Transverse colon (tissue), 4 donors: ENCODE results near the gene DYNC2LI1. TPM values are rescaled to one million over a fixed set of nuclear protein-coding genes. Genes with fewer than 3 reads are reported as not detected.

ENCODE experiments used
- DNase-seq: peaks from one replicate; pipeline ENCODE4 v3.0.0-alpha.2; 2019
- H3K27ac ChIP-seq, 4 donors: fragments of 200-600 bp; sonication (generic); 2 replicates each; pipeline ENCODE4 v1.5.1; 2016 to 2018; ENCODE audit warnings: inconsistent platforms in 4 of 4
- H3K27me3 ChIP-seq: fragments of 200-600 bp; sonication (generic); 2 replicates; pipeline ENCODE4 v1.5.1; 2017; ENCODE audit warnings: inconsistent platforms
- H3K36me3 ChIP-seq, 4 donors: fragments of 200-600 bp; sonication (generic); 2 replicates each; pipeline ENCODE4 v1.5.1; 2017 to 2019; ENCODE audit warnings: inconsistent platforms in 4 of 4
- H3K4me1 ChIP-seq, 4 donors: fragments of 200-600 bp; sonication (generic); 2 replicates each; pipeline ENCODE4 v1.5.1; 2017 to 2020; ENCODE audit warnings: inconsistent platforms in 4 of 4
- H3K4me3 ChIP-seq, 4 donors: fragments of 200-600 bp; sonication (generic); 1 replicate in 1 of 4; 2 replicates in 3 of 4; pipeline versions ENCODE4 v1.5.1 to v1.6.1; 2017 to 2019; ENCODE audit warnings: inconsistent platforms in 4 of 4
- H3K9me3 ChIP-seq, 2 donors: fragments of 200-600 bp; sonication (generic); 2 replicates each; pipeline ENCODE4 v1.5.1; 2017 to 2019; ENCODE audit warnings: inconsistent platforms in 2 of 2
- CTCF ChIP-seq, 5 experiments: fragments of 200-600 bp in 3 of 5; fragments of 450-650 bp in 2 of 5; sonication (generic) in 3 of 5; IDR thresholded peaks; 1 replicate in 2 of 5; 2 replicates in 3 of 5; pipeline ENCODE4 v1.5.1; 2016 to 2017; ENCODE audit warnings: antibody characterized with exemption in 5 of 5, inconsistent platforms in 3 of 5, mild to moderate bottlenecking in 2 of 5, moderate library complexity in 1 of 5
- EP300 ChIP-seq: sonication (generic); formaldehyde crosslinking; IDR thresholded peaks from one replicate; pipeline ENCODE4 v1.6.1; 2017; ENCODE audit warnings: antibody characterized with exemption, low read depth
- POLR2A ChIP-seq: fragments of 450-650 bp; IDR thresholded peaks from one replicate; pipeline ENCODE4 v1.6.1; 2016; ENCODE audit warnings: antibody characterized with exemption, mild to moderate bottlenecking, moderate library complexity
- POLR2AphosphoS5 ChIP-seq, 3 donors: sonication (generic); formaldehyde crosslinking; IDR thresholded peaks; one replicate each; pipeline ENCODE4 v1.6.1; 2016; ENCODE audit warnings: antibody characterized with exemption in 3 of 3
- WGBS, 2 donors: methylation state at CpG; one replicate each; pipeline ENCODE4 v1.1.5; 2018; ENCODE audit warnings: low coverage in 1 of 2; 5-methylcytosine and 5-hydroxymethylcytosine counted together
- in situ Hi-C, 4 donors: fragments of 200-750 bp; cut with MboI; loops; one replicate each; pipeline versions ENCODE4 v1.15.0 to v1.15.1; 2017; ENCODE audit warnings: low sequenced_read_pairs in 3 of 4, low pct_ligation_motif_present in 1 of 4, low pct_unique_long_range_greater_than_20kb in 1 of 4
- intact Hi-C: fragments of 100-400 bp; cut with DNase I; formaldehyde crosslinking; loops from one replicate; pipeline ENCODE4 v1.15.1; 2023; ENCODE audit warnings: low total_unique reads
- total RNA-seq, 4 donors: library from RNA; depleted of rRNA; stranded (reverse); fragments of >200 nt; gene quantifications; one replicate each; pipeline ENCODE4 v1.1.0, GENCODE V29; 2016

The DYNC2LI1 gene
- total RNA-seq, 4 donors from 2014 or later, result 6.6 to 26.9 (median 20.2) TPM

GRCh38 chr2:43737097-43737854 lies 36.6 kb upstream of the DYNC2LI1 start:
- Histone ChIP-seq H3K4me1 (no peaks in the 10 kb centered on the region), H3K9me3 (no peaks in the 10 kb centered on the region), H3K36me3 (no peaks in the 10 kb centered on the region), H3K27me3 (no peaks in the 10 kb centered on the region), H3K27ac (peak overlapping the region in 2 of 4 donors; percentile 9 to 37), H3K4me3 (no peak overlapping the region)
- intact Hi-C loops, result no loop called here
- in situ Hi-C loops, result no loop called here
- TF ChIP-seq POLR2A (no peak), CTCF (IDR thresholded peaks at IDR 0.05) (no peak), POLR2AphosphoS5 (IDR thresholded peaks at IDR 0.05) (peak in 1 of 3 donors; percentile 10)
- DNase-seq, result no peak
- WGBS, 2 donors, result 74 to 87% methylated on average over 3 to 8 of the region's 8 CpGs

GRCh38 chr2:43737855-43738254 lies 36.0 kb upstream of the DYNC2LI1 start:
- in situ Hi-C loops, result no loop called here
- WGBS, 2 donors, result 77 to 89% methylated on average over 2 of the region's 2 CpGs
- H3K4me1 ChIP-seq, result no peaks in the 10 kb centered on the region

GRCh38 chr2:43738257-43738656 lies 35.6 kb upstream of the DYNC2LI1 start:
- Histone ChIP-seq H3K4me1 (no peaks in the 10 kb centered on the region), H3K27me3 (no peaks in the 10 kb centered on the region), H3K36me3 (no peaks in the 10 kb centered on the region), H3K4me3 (no peak overlapping the region), H3K27ac (no peak overlapping the region), H3K9me3 (no peaks in the 10 kb centered on the region)
- intact Hi-C loops, result no loop called here
- 90 to 95% methylated on average over 2 of the region's 2 CpGs for WGBS, 2 donors
- TF ChIP-seq CTCF (IDR thresholded peaks at IDR 0.05), result no peak
- no peak for TF ChIP-seq POLR2A
- no peak for TF ChIP-seq POLR2AphosphoS5 (IDR thresholded peaks at IDR 0.05)
- no peak for TF ChIP-seq EP300
- in situ Hi-C loops, result no loop called here
- DNase-seq, result no peak

More at GRCh38 chr2:43737855-43738254, 36.0 kb upstream of the DYNC2LI1 start:
- Histone ChIP-seq H3K9me3 (no peaks in the 10 kb centered on the region), H3K4me3 (no peak overlapping the region), H3K27me3 (no peaks in the 10 kb centered on the region), H3K27ac (no peak overlapping the region), H3K36me3 (no peaks in the 10 kb centered on the region)
- intact Hi-C loops, result no loop called here
- TF ChIP-seq POLR2A (no peak), CTCF (IDR thresholded peaks at IDR 0.05) (no peak), EP300 (no peak), POLR2AphosphoS5 (IDR thresholded peaks at IDR 0.05) (no peak)
- DNase-seq, result no peak

- WGBS, 2 donors, result 84 to 85% methylated on average over 5 of the region's 5 CpGs
- intact Hi-C loops (no loop called here), in situ Hi-C loops (no loop called here)
- Histone ChIP-seq H3K4me3 (no peak overlapping the region), H3K9me3 (no peaks in the 10 kb centered on the region), H3K27me3 (no peaks in the 10 kb centered on the region), H3K27ac (no peak overlapping the region), H3K4me1 (peaks cover 0 to 5% (median 2%) of the 10 kb centered on the region in 4 donors), H3K36me3 (no peaks in the 10 kb centered on the region)
- TF ChIP-seq POLR2A (no peak), POLR2AphosphoS5 (IDR thresholded peaks at IDR 0.05) (no peak), CTCF (IDR thresholded peaks at IDR 0.05) (no peak), EP300 (no peak)
- DNase-seq, result no peak
Observed at GRCh38 chr2:43743706-43744105, 30.1 kb upstream of the DYNC2LI1 start.
